VCaP (cell line): ENCODE data around the gene RIPK1.
A peak's percentile ranks its signal among the peaks of the same experiment; 100 is the strongest.

Experiments
- H3K27ac ChIP-seq: fragments of 450-650 bp; 2 replicates; pipeline ENCODE4 v1.5.1; 2017
- CTCF ChIP-seq: fragments of 450-650 bp; conservative IDR thresholded peaks from 2 replicates; pipeline ENCODE4 v1.5.1; 2017; ENCODE audit warnings: mild to moderate bottlenecking, moderate library complexity

RIPK1 gene

GRCh38 chr6:3133515-3133914, 65.2 kb downstream of the RIPK1 start:
- no peak for TF ChIP-seq CTCF
- no peak overlapping the region; the same call in 1 of the 2 replicates for H3K27ac ChIP-seq

GRCh38 chr6:3135668-3136291, 67.5 kb downstream of the RIPK1 start:
- TF ChIP-seq CTCF, result no peak
- peak overlapping the region; percentile 73 for H3K27ac ChIP-seq

- no peak for TF ChIP-seq CTCF
- peak overlapping the region; percentile 73 for H3K27ac ChIP-seq
Observed at GRCh38 chr6:3136292-3137011, 68.2 kb downstream of the RIPK1 start.

DNA sequence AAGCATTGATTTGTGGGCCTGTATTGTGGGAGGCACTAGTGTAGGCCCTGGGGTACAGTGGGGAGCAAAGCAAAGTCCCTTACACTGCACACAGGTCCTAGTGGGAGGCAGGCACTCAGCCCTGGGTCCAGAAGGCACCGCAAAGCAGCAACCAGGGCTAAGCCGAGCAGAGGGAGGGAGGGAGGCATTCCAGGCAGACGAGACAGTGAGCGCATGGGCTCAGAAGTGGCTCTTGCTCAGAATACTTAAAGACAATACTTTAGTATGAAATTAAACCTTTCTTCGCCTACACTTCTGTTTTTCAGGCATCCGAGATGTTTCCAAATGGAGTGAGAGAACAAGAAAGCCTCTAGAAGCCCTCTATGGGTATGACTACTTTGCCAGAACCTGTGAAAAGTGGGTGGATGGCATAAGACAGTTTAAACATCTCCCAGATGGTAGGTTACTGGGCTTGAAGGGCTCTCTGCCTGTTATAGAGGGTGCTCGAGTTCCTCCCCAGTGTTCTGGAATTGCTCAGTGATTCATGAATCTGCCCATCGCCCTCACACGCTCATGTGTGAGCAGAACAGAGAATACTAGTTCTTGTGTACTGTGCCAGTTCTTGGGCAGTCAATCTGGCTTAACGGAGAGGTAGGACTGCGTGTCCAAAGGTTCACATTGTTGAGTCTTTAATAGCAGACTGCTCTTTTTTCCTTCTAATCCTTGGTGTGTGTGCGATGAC, 68.9 kb downstream of the RIPK1 start:
- TF ChIP-seq CTCF, result no peak
- peak overlapping the region; percentile 73; the same call in 1 of the 2 replicates for H3K27ac ChIP-seq

DNA sequence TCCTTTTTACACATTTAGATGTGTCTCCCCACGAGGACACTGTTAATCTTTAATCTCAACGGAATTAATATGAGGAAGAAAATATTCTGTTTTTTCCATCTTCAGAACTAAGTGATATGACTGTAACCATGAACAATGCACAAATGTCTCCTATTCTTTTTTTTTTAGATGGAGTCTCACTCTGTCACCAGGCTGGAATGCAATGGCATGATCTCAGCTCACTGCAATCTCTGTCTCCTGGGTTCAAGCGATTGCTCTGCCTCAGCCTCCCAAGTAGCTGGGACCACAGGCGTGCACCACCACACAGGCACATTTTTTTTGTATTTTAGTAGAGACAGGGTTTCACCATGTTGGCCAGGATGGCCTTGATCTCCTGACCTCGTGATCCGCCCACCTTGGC, 69.6 kb downstream of the RIPK1 start:
- H3K27ac ChIP-seq, result peak overlapping the region; percentile 73; the same call in 1 of the 2 replicates

DNA sequence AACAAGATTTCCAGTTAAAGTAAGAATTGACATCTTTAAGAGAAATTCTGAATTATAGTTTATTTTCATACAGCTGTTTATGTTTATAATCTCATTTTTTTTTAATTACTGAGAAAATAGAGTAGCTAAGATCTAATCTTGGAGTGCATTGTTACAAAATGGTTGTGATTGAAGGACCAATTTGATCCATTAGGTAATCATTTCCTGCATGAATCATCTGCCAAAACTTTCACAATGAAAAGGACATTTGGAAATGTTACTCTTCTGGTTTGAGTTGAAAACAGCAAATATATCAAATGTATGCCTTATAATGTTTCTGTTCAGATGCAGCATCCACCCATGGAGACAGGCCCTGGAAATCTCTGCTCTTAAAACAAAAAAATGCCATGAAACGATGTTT, 70.0 kb downstream of the RIPK1 start:
- no peak for TF ChIP-seq CTCF
- H3K27ac ChIP-seq, result peak overlapping the region; percentile 73

DNA sequence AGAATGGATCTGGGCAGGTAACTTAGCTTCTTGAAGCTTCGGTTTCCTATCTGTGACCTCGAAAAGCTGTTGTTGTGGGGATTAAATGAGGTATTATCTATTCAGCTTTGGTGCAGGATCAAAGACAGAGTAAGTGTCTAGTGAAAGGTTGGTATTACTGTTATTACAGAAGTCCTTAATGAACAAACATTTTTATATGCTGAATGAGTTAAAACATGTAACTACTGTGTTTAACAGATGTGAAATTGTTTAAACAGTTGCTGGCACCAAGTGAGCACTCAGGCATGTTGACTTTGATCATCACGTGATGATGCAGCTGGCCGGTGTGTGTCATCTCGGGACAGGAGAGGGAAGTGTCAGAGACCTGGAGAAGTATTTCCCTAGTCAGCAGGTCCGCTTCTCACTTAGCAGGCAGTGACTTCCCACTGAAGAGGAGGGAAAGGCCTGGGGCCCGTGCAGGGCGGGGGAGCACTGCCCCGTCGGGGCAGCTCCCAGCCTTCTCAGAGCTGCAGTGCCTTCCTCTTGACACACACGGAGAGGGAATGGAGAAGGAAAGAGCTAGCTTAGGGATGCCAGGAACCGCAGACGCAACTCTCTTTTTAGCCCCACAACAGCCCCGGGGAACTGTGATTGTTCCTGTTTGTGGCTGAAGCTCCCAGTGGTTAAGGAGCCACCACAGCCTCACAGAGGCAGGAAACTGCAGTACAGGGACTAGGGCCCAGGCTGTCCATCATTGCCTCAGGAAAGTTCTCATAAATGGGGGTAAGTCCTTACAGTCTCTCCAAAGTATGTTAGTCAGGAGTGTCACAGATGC, 71.0 kb downstream of the RIPK1 start:
- H3K27ac ChIP-seq, result peak overlapping the region; percentile 73

More for the DNA sequence above, 71.0 kb downstream of the RIPK1 start:
- no peak for TF ChIP-seq CTCF
